HS-27A (cell line): ENCODE measurements around the gene DNAJB12.
"Not testable (repeated sequence)": the region's sequence is repeated elsewhere in the genome, so short reads cannot be mapped to it uniquely, and the experiment has no call there.

ENCODE experiments used
- DNase-seq: peaks from one replicate; pipeline ENCODE4 v3.0.0-alpha.2; 2012; ENCODE audit warnings: low read depth, missing footprints

Gene DNAJB12

GRCh38 chr10:72353028-72353964, 1.4 kb downstream of the DNAJB12 start:
- no peak for DNase-seq

DNA sequence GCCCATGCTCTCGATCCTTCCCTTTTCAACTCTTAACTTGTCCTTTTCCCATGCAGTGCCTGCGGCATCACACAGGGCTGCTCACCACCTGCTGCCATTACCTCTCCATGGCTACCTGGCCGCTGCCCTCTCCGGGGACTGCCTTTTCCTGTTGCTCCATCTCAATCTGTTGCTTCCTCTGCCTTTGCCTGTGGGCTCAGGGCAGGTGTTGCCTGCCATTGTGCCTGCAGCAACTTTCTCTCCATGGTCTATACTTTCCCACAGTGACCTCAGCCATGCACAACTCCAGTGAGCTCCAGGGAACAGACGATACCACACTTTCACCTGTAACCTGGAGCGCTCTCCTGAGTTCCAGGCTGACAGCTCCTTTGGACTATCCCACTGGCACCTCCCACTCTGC, 3.2 kb downstream of the DNAJB12 start:
- DNase-seq = no peak

DNA sequence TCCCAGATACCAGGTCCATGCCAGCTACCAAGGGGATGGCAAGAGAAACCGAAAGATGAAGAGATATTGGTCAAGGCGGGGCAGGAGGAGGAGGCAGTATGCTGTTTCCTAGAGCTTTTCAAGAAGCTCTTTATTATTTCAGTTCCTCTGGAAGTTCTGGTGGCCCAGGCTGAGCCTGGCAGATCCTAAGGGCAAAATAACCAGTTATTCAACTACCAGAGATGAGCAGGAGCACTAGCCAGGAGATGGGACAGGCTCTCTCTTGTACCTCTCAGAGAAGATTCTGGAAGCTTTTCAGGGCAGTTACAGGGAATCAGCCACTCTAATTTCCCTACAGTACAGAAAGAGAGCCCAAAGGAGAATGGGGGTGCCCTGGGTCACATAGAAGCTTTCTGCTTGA, 5.3 kb downstream of the DNAJB12 start:
- DNase-seq = no peak

DNA sequence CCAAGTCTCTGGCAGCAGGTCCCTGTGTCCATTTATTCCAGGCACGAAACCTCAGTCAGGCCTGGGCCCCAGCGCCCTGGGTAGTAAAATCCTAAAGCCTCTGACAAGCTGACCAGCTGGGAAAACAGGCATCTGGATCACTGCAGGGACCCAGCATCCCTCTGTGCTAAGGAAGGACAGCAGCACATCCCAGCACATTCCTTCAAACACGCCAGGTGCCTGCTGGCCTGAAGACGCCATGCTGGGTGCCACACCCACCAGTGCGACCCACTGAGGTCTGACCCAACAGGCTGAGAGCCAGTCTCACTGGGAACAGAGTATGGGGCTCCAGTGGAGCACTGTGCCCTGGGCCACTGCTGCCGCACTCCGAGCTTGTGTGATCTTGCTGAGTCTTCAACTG, 6.4 kb downstream of the DNAJB12 start:
- DNase-seq = no peak

- DNase-seq = not testable (repeated sequence)
These were observed 8.6 kb downstream of the DNAJB12 start for GRCh38 chr10:72346117-72346516.

DNA sequence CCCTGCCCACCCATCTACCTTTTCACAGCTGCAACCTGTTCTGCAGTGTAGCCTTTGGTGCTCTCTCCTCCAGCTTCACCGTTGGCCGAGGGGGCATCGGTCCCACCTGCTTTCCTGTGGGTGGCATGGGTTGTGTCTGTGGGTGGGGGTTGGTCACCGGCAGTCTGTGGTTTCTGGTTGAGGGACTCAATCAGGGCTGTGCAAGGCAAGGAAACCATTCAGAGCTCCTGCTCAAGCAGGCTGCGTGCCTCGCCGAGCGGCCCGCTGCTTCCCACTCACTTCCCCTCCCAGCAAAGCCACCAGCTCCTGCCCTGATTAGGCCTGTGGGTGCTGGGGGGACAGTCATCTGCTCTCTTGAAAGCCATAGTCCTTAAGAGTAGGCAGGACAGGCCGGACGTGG, 9.8 kb downstream of the DNAJB12 start:
- DNase-seq = no peak

- no peak for DNase-seq
These were observed 11.8 kb downstream of the DNAJB12 start for GRCh38 chr10:72342911-72343310.

DNA sequence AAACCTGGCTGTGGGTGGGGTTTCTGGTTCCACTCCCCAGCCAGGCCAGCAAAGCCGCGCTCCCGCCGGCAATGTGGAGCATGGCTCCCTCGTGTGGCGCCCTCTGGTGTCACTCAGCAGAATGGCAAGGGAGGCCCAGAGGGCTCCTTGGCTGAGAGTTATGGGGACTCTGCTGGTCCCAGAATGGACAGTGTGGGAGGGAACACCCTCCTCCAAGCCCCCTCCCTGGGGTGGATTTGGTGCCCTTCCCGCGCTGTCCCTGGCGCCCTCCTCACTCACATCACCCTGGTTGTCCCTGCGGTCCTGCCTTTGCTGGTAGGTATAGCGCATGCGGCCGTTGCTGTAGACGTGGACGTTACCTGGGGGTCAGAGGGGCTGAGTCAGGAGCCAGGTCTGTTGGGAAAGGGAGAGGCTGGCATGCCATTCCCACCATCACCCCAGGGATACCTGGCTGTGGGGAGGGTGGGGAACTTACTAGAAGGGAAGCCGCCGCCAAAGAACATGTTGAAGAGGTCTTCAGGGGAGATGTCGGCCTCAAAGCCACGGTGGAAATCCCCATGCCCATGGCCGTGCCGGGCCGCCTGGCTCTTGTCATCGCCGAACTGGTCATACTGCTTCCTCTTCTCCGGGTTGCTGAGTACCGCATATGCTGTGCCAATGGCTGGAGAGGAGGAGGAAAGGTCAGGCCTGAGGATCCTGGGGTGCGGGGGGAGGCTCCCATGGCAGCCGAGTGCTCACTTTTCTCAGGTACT, 14.0 kb downstream of the DNAJB12 start:
- DNase-seq = no peak

DNA sequence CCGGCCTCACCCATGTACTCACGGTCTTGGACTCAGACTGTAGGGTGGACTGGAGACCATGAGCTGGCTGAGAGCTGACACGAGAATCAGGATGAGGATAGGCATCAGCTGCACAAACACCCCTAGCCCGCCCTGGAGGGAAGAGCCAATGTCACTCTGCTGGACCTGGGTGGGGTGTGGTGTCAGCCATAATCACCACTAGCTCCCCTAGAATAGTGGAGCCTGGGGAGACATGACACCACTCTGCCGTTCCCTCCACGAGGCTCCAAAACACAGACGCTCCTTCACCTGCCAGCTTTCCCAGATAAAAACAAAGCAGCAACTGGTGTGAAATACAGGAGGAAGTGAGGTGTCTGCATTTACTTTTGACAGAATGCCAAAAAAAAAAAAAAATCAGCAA, 16.5 kb downstream of the DNAJB12 start:
- no peak for DNase-seq

DNA sequence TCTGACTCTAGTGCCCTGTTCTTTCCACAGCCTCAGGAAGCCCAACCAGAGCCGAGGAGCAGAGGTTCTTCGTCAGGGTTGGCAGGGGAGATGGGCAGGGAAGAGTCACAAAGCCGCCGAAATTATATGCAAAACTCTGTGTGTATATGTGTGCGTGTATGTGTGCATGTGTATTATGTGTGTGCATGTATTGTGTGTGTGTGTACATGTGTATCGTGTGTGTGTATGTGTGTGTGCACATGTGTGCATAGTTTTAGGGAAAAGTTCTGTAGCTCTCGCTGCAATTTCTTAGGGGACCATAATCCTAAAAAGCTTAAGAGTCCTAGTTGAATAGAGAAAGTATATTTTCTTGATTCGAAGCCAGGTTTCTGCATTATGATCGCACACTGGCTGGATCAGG, 17.0 kb downstream of the DNAJB12 start:
- no peak for DNase-seq

GRCh38 chr10:72337039-72337629, 17.6 kb downstream of the DNAJB12 start:
- DNase-seq = no peak

DNA sequence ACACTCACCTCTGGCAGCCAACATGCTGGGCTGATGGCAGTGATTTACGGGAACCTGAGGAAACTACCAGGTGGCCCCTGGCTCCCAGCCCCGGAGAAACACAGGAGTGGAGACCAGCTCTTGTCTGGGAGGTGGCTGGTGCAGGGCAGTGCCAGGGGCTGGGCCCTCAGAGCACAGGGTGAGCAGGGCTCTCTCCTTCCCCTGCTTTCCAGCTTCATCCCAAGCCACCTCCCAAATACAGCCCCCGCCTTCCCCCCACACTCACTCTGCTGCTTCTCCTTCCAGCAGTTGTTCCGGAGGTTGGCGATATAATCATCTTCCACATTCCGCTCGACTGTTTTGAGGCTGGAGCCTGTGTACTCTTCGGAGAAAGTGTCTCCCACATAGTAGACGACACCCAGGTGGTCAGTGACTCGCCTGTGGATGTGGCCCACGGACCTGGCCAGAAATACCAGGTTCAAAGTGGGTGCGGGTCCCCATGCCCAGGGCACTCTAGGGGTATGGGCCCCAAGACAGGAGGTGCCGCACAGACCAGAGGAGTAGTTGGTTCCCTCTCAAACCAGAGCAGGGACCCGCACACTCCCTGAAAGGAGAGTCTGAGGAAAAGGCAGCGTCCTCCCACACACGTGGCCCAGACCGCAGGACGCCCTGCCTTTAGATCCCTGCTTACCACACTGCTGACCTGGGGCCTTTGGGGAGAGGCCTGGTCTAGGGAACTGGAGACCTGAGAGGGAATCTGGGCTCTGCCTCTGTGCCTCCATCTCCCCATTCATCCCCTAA, 18.3 kb downstream of the DNAJB12 start:
- no peak for DNase-seq

DNA sequence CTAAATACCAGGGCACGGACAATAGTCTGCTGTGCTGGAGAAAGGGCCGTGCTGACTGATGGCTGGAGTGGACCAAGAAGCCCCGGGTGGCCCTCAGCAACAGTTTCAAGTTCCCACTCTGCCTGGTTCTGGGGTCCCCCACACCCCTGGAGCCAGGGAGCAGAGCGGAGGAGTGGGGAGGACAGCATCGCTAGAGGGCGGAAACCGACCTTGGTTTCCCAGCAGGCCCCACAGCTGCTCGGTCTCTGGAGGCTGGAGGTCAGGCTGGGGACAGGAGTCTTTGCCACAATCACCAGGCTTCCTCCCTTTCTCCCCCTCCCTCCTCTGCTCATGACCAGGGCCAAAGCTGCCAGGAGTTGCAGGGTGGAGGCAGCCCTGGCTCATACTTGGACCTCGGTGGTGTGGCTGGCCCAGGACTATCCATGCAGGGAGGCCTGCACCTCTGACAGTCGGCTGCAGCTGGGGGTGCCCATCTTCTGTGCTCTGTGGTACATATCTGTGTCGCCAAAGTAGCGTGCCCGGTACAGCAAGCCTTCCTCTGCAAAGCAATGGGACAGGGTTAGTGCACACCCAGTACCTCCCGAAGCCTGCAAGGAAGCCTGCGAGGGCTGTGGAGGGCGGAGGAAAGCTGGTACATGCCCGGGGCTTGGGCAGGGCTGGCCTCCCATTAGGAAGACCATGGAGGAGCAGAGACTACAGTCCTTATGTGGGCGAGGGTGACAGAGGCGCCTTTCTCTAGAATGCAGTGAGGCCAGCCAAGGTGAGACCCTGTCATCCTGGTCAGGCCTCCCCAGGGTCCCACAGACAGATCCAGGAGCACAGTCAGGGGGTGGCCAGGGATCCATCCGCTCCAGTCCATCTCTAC, 19.1 kb downstream of the DNAJB12 start:
- no peak for DNase-seq

- DNase-seq = no peak
These were observed 19.8 kb downstream of the DNAJB12 start for GRCh38 chr10:72334825-72335393.

- no peak for DNase-seq
These were observed 20.4 kb downstream of the DNAJB12 start for GRCh38 chr10:72334196-72334824.

GRCh38 chr10:72333112-72334015, 21.4 kb downstream of the DNAJB12 start:
- DNase-seq = no peak

- no peak for DNase-seq
These were observed 22.2 kb downstream of the DNAJB12 start for GRCh38 chr10:72332423-72333111.
